NCI-H526 treated with DMSO at 0.1 percent for 48 hours (cell line): ENCODE measurements around the gene CBFA2T3.
"Not testable (repeated sequence)": the region's sequence is repeated elsewhere in the genome, so short reads cannot be mapped to it uniquely, and the experiment has no call there.

Experiments used
- DNase-seq: peaks from one replicate; lab custom pipeline; 2025; lab: John Stamatoyannopoulos, UW

Gene CBFA2T3

GRCh38 chr16:88891083-88891482, 85.9 kb downstream of the CBFA2T3 start:
- DNase-seq = no peak

- not testable (repeated sequence) for DNase-seq
Measured at GRCh38 chr16:88889702-88890352, 87.2 kb downstream of the CBFA2T3 start.

GRCh38 chr16:88888461-88889387, 88.3 kb downstream of the CBFA2T3 start:
- DNase-seq = no peak

- no peak for DNase-seq
Measured at GRCh38 chr16:88888057-88888456, 89.0 kb downstream of the CBFA2T3 start.

GRCh38 chr16:88886845-88887521, 90.0 kb downstream of the CBFA2T3 start:
- no peak for DNase-seq

- DNase-seq = no peak
Measured at GRCh38 chr16:88886420-88886844, 90.6 kb downstream of the CBFA2T3 start.

- DNase-seq = no peak
Measured at GRCh38 chr16:88885693-88886280, 91.2 kb downstream of the CBFA2T3 start.

GRCh38 chr16:88884569-88885271, 92.3 kb downstream of the CBFA2T3 start:
- no peak for DNase-seq

GRCh38 chr16:88883946-88884345, 93.1 kb downstream of the CBFA2T3 start:
- no peak for DNase-seq

- no peak for DNase-seq
Measured at GRCh38 chr16:88883117-88883895, 93.7 kb downstream of the CBFA2T3 start.

GRCh38 chr16:88882358-88883030, 94.5 kb downstream of the CBFA2T3 start:
- no peak for DNase-seq

GRCh38 chr16:88881675-88882357, 95.2 kb downstream of the CBFA2T3 start:
- no peak for DNase-seq

GRCh38 chr16:88881007-88881615, 95.9 kb downstream of the CBFA2T3 start:
- no peak for DNase-seq

GRCh38 chr16:88880226-88881006, 96.6 kb downstream of the CBFA2T3 start:
- no peak for DNase-seq

- DNase-seq = no peak
Measured at GRCh38 chr16:88879788-88880055, 97.3 kb downstream of the CBFA2T3 start.

- peak; percentile 17 for DNase-seq
Measured at GRCh38 chr16:88878967-88879787, 97.8 kb downstream of the CBFA2T3 start.

- DNase-seq = no peak
Measured at GRCh38 chr16:88878356-88878755, 98.7 kb downstream of the CBFA2T3 start.
